GM18868 (cell line): ENCODE data around the gene CTXN2.

Experiments used
- ATAC-seq: cut with Tn5 transposase; IDR thresholded peaks from one replicate; pipeline ENCODE4 v1.9.1; 2021; ENCODE audit warnings: mild to moderate bottlenecking, moderate library complexity; ENCODE audit not compliant: unreplicated experiment

CTXN2 gene

GRCh38 chr15:48191574-48192225 is at the start of gene CTXN2:
Gene CTXN2 (plus strand): TSS chr15:48191665. CDS start chr15:48201301, 9,636 bp downstream.
- ATAC-seq = no peak

- ATAC-seq = no peak
Observed at GRCh38 chr15:48143856-48144255, 47.6 kb upstream of the CTXN2 start.

- peak; percentile 82 for ATAC-seq
Observed at GRCh38 chr15:48144889-48145288, 46.6 kb upstream of the CTXN2 start.

- ATAC-seq = no peak
Observed at GRCh38 chr15:48145923-48146322, 45.5 kb upstream of the CTXN2 start.

GRCh38 chr15:48147358-48147757 is 44.1 kb upstream of the CTXN2 start:
- ATAC-seq = peak; percentile 52

GRCh38 chr15:48149858-48150257 is 41.6 kb upstream of the CTXN2 start:
- no peak for ATAC-seq

- no peak for ATAC-seq
Observed at GRCh38 chr15:48153526-48153925, 37.9 kb upstream of the CTXN2 start.

- ATAC-seq = no peak
Observed at GRCh38 chr15:48168616-48169015, 22.8 kb upstream of the CTXN2 start.

- no peak for ATAC-seq
Observed at GRCh38 chr15:48170981-48171380, 20.5 kb upstream of the CTXN2 start.

- peak; percentile 38 for ATAC-seq
Observed at GRCh38 chr15:48175126-48175525, 16.3 kb upstream of the CTXN2 start.

GRCh38 chr15:48176112-48176511 is 15.4 kb upstream of the CTXN2 start:
- no peak for ATAC-seq

GRCh38 chr15:48176957-48177356 is 14.5 kb upstream of the CTXN2 start:
- no peak for ATAC-seq

- peak; percentile 69 for ATAC-seq
Observed at GRCh38 chr15:48177383-48177765, 14.1 kb upstream of the CTXN2 start.

- peak; percentile 85 for ATAC-seq
Observed at GRCh38 chr15:48177766-48178647, 13.5 kb upstream of the CTXN2 start, which contains the start of gene MYEF2. Gene MYEF2 (minus strand): TSS chr15:48178295. CDS start chr15:48178237, 58 bp downstream.

GRCh38 chr15:48178648-48178931 is 12.9 kb upstream of the CTXN2 start:
- no peak for ATAC-seq

- ATAC-seq = no peak
Observed at GRCh38 chr15:48182749-48183148, 8.7 kb upstream of the CTXN2 start.

- no peak for ATAC-seq
Observed at GRCh38 chr15:48185529-48185928, 5.9 kb upstream of the CTXN2 start.

GRCh38 chr15:48186271-48186670 is 5.2 kb upstream of the CTXN2 start:
- ATAC-seq = no peak

- ATAC-seq = no peak
Observed at GRCh38 chr15:48190932-48191573, 412 bp upstream of the CTXN2 start.

GRCh38 chr15:48202068-48202467 is 10.6 kb downstream of the CTXN2 start:
- ATAC-seq = no peak

GRCh38 chr15:48205981-48206380 is 14.5 kb downstream of the CTXN2 start, which contains the start of gene SLC12A1:
Gene SLC12A1 (plus strand): TSS chr15:48206302. CDS start chr15:48207720, 1,418 bp downstream.
- no peak for ATAC-seq

- no peak for ATAC-seq
Observed at GRCh38 chr15:48221261-48221660, 29.8 kb downstream of the CTXN2 start.
